ENCODE data around the gene FGF4. TPM values are rescaled to one million over a fixed set of nuclear protein-coding genes. Genes with fewer than 3 reads are reported as not detected.

Gene FGF4
- total RNA-seq, 2 donors from 2014 or later = not detected

GRCh38 chr11:69812256-69812655, 37.1 kb upstream of the FGF4 start:
- Mint-ChIP-seq H3K9me3 (no peaks in the 10 kb centered on the region), H3K27ac (no peak overlapping the region), H3K36me3 (no peaks in the 10 kb centered on the region)
- DNase-seq (ENCODE audit: low spot score in 2 of 2) (no peak), ATAC-seq (no peak)

DNA sequence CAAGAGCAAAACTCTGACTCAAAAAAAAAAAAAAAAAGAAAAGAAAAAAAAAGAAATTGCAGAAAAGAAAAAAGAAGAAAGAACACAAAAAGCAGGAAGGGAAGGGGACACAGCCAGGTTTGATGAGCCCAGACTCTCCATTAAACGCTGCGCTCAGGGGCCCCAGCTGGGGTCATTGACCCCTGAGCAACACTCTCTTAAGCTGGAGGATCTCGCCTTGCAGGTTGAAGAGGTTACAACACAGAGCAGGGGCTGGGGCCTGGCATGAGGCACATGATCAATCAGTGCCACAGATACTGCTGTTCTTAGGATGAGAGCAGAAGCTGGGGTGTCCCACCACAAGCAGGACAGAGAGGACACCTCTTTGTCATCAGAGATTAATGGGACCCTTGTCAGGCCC, 36.3 kb upstream of the FGF4 start:
- ATAC-seq (no peak), DNase-seq (ENCODE audit: low spot score in 2 of 2) (no peak)
- Mint-ChIP-seq H3K27ac (no peak overlapping the region), H3K9me3 (no peaks in the 10 kb centered on the region), H3K36me3 (no peaks in the 10 kb centered on the region)

- DNase-seq (ENCODE audit: low spot score in 2 of 2) (no peak), ATAC-seq (no peak)
- H3K36me3 Mint-ChIP-seq = no peaks in the 10 kb centered on the region
- no peaks in the 10 kb centered on the region for H3K9me3 Mint-ChIP-seq
- H3K27ac Mint-ChIP-seq = no peak overlapping the region
Observed at GRCh38 chr11:69810289-69811118, 35.4 kb upstream of the FGF4 start.

DNA sequence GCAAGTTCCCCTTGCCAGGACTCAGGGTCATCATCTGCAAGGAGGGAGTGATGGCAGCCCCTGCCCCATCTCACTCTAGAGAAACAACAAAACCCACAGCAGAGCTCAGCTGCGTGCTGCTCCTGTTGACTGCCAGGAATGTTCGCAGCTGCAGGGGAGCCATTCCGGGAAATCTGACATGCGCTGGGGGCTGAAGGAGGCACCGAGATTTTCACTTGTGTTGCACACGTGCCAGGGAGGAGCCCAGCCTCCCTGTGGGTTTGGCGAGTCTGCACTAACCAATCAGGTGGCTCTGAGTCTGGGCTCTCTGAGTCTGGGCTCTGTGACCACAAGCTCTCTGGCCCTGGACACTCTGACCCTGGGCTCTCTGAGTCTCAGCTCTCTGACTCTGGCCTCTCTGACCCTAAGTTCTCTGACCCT, 33.5 kb upstream of the FGF4 start:
- H3K9me3 Mint-ChIP-seq = no peaks in the 10 kb centered on the region
- no peak for DNase-seq (ENCODE audit: low spot score in 2 of 2)
- no peak for ATAC-seq
- H3K27ac Mint-ChIP-seq = no peak overlapping the region
- no peaks in the 10 kb centered on the region for H3K36me3 Mint-ChIP-seq

DNA sequence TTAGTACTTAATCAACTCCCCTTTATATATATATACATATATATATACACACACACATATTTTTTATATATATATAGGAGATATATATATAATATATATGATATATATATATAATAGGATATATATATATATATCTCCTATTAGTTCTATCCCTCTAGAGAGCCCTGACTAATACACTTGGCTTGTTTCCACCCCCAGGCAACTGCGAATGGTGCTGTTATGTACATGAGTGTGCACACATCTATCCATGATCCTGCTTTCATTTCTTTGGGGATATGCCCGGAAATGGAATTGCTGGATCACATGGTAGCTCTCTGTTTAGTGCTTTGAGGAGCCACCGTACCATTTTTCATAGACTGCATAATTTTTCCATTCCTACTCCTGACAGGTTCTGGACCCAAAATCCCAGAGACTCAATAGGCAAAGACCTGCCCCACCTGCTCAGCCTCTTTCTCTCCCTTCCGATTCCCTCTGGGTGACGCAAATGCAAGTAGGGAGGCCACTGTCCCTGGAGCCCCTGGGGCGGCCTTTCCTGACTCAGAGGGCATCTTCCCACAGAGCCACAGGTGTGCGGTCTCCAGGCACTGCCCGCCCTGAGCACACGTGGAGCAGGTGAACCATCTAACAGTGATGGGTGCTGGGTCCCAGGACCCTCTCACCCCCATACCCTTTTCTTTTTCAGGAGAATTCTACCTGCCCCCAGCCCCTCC, 32.1 kb upstream of the FGF4 start:
- ATAC-seq = no peak
- no peak overlapping the region for H3K27ac Mint-ChIP-seq
- H3K36me3 Mint-ChIP-seq = no peaks in the 10 kb centered on the region
- no peak for DNase-seq (ENCODE audit: low spot score in 2 of 2)
- no peaks in the 10 kb centered on the region for H3K9me3 Mint-ChIP-seq

DNA sequence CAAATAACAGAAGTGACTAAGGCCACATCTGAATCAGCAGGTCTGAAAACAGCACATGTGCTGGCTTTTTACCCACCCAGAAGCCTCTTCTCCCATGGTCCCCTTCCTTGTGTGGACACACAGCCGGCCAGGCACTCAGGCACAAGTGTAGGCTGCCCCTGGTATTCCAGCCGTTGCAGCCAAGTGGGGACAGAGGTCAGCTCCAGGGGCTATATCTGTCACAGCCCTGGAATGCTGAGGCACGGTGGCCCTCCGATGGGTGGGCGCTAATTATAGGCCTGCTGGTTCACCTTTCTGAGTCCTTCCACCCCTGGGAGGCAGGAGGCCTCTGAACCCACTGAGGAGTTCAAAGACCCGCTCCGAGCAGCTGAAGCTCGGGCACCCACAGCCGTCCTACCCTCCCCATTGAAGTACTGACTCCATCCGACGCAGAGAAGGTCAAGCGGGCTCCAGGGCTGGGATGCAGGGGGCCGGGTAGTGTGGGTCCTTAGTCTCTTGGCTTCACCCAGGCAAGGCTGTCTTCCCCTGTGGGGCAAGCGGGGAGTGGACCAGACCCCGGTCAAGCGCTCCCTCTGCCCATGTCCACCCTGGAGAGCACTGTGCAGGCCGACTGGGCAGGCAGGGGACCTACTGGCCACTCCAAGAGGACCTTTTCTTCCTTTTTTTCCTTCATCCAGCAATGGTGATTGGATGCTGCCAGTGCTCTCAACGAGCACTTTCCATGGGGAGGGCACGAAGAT, 29.8 kb upstream of the FGF4 start:
- DNase-seq (ENCODE audit: low spot score in 2 of 2) (no peak), ATAC-seq (no peak)
- H3K27ac Mint-ChIP-seq = no peak overlapping the region
- H3K9me3 Mint-ChIP-seq = no peaks in the 10 kb centered on the region
- no peaks in the 10 kb centered on the region for H3K36me3 Mint-ChIP-seq

GRCh38 chr11:69803604-69804218, 28.6 kb upstream of the FGF4 start:
- no peak overlapping the region for H3K27ac Mint-ChIP-seq
- ATAC-seq (no peak), DNase-seq (ENCODE audit: low spot score in 2 of 2) (no peak)
- no peaks in the 10 kb centered on the region for H3K36me3 Mint-ChIP-seq
- no peaks in the 10 kb centered on the region for H3K9me3 Mint-ChIP-seq

DNA sequence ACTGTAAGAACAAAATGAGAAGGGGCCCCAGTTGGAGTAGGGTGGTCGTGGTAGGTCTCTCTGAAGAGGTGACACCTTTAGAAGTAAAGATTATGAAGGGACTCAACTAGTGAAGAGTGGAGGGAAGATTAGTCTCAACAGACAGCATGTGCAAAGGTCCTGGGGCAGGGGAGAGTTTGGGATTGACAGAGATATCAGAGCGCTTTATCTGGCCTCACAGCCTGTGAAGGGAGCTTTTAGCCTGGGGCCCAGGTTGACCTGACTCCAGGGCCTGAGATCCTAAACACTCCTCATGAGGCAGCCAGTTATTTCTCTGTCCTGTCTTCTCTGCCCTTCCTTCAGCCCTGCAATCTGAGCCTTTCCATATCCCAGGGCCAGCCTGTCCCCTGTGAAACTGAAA, 27.9 kb upstream of the FGF4 start:
- H3K27ac Mint-ChIP-seq = no peak overlapping the region
- no peaks in the 10 kb centered on the region for H3K36me3 Mint-ChIP-seq
- H3K9me3 Mint-ChIP-seq = no peaks in the 10 kb centered on the region
- DNase-seq (ENCODE audit: low spot score in 2 of 2) = no peak
- ATAC-seq = no peak

- no peaks in the 10 kb centered on the region for H3K9me3 Mint-ChIP-seq
- H3K36me3 Mint-ChIP-seq = no peaks in the 10 kb centered on the region
- DNase-seq (ENCODE audit: low spot score in 2 of 2) (no peak), ATAC-seq (no peak)
- H3K27ac Mint-ChIP-seq = no peak overlapping the region
Observed at GRCh38 chr11:69802590-69802989, 27.4 kb upstream of the FGF4 start.

DNA sequence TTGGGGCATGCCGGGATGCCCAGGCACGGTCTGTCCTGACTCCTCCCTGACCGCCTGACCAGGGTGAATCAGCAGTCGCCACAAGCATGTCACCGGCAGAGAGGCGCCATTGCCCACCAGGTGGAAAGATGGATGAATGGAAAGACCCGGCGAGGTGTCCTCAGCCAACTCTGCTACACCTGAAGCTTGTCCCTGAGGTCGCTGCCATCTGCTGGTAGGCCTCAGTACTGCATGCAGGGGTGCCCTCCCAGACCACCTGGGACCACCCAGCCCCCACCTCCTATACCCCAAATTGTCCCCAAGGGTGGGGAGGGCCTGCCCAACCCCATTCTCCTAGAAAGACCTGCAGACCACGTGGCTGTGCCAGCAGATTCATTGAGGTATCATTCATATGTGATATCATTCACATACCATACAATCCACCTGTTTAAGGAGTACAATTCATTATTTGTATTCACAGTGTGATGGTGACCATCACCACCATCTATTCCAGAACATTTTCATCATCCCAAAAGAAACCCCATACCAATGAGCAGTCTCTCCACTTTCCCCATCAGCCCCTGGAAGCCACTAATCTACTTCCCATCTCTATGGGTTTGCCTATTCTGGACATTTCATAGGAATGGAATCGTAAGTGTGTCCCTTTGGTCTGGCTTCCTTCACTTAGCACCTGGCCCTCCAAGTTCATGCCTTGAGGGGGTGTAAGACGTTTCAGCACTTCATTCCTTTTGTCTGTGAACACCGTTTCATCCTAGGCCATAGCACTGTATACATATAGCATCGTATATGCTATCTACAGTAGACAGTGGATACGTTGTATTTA, 26.6 kb upstream of the FGF4 start:
- Mint-ChIP-seq H3K36me3 (no peaks in the 10 kb centered on the region), H3K27ac (no peak overlapping the region), H3K9me3 (no peaks in the 10 kb centered on the region)
- ATAC-seq (no peak), DNase-seq (ENCODE audit: low spot score in 2 of 2) (peak in 1 of 2 donors; percentile 56)

- ATAC-seq = no peak
Observed at GRCh38 chr11:69800278-69800677, 25.1 kb upstream of the FGF4 start.

DNA sequence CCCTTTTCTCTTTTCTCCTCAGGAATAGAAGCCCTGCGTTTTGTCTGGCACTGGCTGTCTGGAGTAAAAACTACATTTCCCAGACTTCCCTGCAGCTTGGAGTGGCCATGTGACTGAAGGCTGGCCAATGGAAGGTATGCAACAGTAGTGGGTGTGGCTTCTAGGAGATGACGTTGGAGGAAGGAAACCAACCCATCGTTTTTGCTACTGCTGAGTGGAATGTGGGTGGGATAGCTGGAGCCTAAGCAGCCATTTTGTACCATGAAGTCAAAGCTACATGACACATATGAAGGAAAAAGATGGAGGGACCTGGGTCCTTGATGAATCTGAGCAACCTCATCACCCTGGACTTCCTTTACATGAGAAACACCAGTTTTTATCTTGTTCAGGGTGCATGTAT, 24.4 kb upstream of the FGF4 start:
- no peak for DNase-seq (ENCODE audit: low spot score in 2 of 2)
- no peak overlapping the region for H3K27ac Mint-ChIP-seq
- peak in 1 of 2 donors; percentile 78 for ATAC-seq

More at GRCh38 chr11:69800278-69800677, 25.1 kb upstream of the FGF4 start:
- H3K27ac Mint-ChIP-seq = no peak overlapping the region
- no peaks in the 10 kb centered on the region for H3K36me3 Mint-ChIP-seq
- DNase-seq (ENCODE audit: low spot score in 2 of 2) = no peak
- H3K9me3 Mint-ChIP-seq = no peaks in the 10 kb centered on the region

DNA sequence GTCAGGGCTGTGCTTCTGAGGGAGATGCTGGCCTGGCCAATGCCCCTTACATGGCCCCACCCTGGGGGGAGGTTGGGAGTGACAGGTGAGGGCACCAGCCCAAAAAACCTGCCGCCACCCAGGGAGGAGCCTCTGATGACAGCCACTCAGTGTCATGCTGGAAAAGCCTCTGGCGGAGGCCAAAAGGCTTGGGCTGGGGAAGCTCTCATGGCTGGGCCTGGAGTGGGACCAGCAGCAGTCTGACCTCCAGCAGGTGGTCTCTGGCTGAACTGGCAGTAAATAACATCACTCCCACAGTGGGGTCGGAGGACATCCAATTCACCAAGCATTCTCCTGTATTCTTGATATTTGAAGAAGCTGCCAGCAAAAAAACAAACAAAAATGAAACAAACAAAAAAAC, 24.0 kb upstream of the FGF4 start:
- H3K36me3 Mint-ChIP-seq = no peaks in the 10 kb centered on the region
- no peaks in the 10 kb centered on the region for H3K9me3 Mint-ChIP-seq
- no peak for DNase-seq (ENCODE audit: low spot score in 2 of 2)
- no peak for ATAC-seq
- no peak overlapping the region for H3K27ac Mint-ChIP-seq

More for the DNA sequence above, 24.4 kb upstream of the FGF4 start:
- H3K36me3 Mint-ChIP-seq = no peaks in the 10 kb centered on the region
- no peaks in the 10 kb centered on the region for H3K9me3 Mint-ChIP-seq

DNA sequence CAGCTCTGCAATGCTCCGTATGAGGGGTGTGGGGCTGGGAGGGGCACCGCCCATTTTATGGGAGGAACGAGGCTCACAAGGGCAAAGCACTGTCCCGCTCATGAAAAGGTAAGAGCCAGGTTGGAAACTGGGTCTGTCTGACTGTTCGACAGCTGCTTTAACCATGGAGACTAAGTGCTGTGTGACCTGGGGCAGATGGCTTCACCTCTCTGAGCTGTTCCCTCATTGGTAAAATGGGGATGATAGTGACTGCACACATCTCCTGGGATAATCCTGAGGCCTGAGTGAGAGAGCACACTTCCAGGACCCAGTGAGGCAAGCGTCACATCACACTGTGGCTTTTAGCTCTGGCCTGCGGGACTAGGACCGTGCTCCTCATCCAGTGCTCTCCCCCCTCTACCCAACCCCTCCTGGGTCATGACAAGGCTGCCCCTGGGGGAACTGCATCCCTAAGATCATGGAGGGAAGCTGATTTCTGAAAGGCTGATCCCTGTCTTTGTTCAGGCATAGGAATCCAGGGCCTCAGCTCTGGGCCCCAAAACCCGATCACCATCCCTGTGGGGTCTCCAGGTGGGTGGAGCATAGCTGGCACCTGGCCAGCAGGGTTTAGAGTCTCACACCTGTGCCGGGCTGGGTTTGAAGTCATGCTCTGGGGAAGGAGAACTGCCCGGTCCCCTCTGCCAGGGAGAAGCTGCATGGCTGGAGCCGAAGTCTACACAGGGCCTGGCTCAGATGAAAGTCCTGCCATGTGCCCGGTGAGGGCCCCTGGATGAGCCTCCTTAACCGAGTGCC, 22.8 kb upstream of the FGF4 start:
- ATAC-seq (no peak), DNase-seq (ENCODE audit: low spot score in 2 of 2) (no peak)
- Mint-ChIP-seq H3K9me3 (no peaks in the 10 kb centered on the region), H3K27ac (no peak overlapping the region), H3K36me3 (no peaks in the 10 kb centered on the region)

GRCh38 chr11:69797156-69797555, 22.0 kb upstream of the FGF4 start:
- H3K36me3 Mint-ChIP-seq = no peaks in the 10 kb centered on the region

More at GRCh38 chr11:69797156-69797555, 22.0 kb upstream of the FGF4 start:
- ATAC-seq (no peak), DNase-seq (ENCODE audit: low spot score in 2 of 2) (no peak)
- H3K9me3 Mint-ChIP-seq = no peaks in the 10 kb centered on the region
- no peak overlapping the region for H3K27ac Mint-ChIP-seq

Measured in activated naive CD4-positive, alpha-beta T cell treated with anti-CD3 and anti-CD28 coated beads, Interleukin-2, amount 50 U/mL, for 72 hours (primary cell).